ENCODE results near the gene SLC16A4.
"Not testable (repeated sequence)": the region's sequence is repeated elsewhere in the genome, so short reads cannot be mapped to it uniquely, and the experiment has no call there.

The SLC16A4 gene

GRCh38 chr1:110390692-110391245, at the start of gene SLC16A4:
Gene SLC16A4 (minus strand): TSS chr1:110391026. CDS start chr1:110389323, 1,703 bp downstream.
- peak; percentile 62 for DNase-seq

GRCh38 chr1:110439873-110440272, 49.0 kb upstream of the SLC16A4 start:
- DNase-seq, result not testable (repeated sequence)

DNA sequence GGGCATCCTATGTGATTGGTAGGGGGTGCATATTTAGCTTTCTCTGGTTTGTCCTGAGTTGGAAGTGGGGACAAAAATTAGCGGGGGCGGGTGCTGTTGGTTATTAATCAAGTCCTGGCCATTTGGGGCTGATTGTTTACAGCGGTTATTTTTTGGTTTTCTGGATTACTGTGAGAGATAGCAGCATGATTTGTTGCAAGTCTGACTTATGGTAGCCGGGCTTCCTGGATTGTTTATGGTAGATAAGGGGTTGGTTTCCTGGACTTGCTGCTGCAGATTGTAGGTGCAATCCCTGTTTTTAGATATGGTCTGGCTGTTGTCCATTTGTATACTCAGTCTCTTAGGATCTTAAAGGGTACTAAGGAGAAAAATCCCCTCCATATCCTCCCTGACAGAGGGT, 48.1 kb upstream of the SLC16A4 start:
- DNase-seq, result no peak

DNA sequence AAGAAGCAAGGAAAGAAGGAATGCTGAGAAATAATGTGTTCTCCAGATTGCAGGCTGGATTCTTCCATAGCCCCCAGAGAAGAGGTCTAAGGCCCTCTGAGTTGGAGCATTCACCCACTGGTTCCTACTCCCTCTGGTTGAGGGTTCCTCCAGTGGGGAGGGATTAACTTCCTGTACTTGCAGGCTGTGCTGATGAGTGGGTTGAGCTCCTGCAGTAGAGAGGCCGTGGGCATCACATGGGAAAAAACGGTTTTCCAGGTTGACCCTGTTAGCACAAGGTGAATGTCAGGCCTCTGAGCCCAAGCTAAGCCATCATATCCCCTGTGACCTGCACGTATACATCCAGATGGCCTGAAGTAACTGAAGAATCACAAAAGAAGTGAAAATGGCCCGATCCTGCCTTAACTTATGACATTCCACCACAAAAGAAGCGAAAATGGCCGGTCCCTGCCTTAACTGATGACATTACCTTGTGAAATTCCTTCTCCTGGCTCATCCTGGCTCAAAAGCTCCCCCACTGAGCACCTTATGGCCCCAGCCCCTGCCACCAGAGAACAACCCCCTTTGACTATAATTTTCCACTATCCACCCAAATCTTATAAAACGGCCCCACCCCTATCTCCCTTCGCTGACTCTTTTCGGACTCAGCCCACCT, 46.9 kb upstream of the SLC16A4 start:
- not testable (repeated sequence) for DNase-seq

GRCh38 chr1:110436635-110437034, 45.8 kb upstream of the SLC16A4 start:
- peak; percentile 5 for DNase-seq

GRCh38 chr1:110434946-110435345, 44.1 kb upstream of the SLC16A4 start:
- DNase-seq, result no peak

DNA sequence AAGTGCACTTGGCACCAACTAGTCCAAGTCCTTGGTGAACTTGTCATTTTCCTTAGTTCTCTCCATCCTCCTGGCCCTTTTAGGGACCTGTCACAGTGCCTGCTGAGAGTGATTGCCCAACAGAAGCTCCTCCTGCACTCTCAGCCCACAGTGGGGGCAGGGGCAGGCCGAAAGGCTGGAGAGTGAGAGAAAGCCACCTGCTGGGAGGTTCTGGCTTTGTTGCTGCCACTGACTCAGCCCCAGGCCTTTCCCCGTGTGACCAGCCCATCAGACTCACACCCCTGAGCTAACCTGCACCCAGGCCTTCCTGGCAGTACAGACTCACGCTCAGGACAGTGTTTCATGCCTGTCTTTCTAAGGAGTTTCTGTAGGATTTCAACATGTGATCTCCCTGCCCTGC, 43.0 kb upstream of the SLC16A4 start:
- DNase-seq, result peak; percentile 6

- no peak for DNase-seq
These were observed 42.4 kb upstream of the SLC16A4 start for GRCh38 chr1:110433213-110433612.

DNA sequence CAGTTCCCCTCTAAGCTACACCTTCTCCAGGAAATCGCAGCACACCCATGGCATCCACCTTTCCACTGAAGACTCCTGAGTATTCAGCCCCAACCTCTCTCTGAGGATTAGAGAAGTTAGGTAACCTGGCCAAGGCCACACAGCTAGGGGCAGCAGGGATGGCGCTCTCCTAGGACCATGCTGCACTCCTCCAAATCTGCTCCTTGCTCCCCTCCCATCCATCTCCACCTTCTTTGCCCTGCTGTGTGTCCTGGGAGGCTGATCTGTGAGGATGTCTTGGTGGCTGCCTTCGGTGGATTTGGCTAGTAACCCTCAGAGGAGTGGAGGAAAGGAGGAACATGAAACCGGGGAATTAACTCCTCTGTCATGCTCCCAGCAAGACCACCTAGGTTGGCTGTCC, 40.1 kb upstream of the SLC16A4 start:
- no peak for DNase-seq

DNA sequence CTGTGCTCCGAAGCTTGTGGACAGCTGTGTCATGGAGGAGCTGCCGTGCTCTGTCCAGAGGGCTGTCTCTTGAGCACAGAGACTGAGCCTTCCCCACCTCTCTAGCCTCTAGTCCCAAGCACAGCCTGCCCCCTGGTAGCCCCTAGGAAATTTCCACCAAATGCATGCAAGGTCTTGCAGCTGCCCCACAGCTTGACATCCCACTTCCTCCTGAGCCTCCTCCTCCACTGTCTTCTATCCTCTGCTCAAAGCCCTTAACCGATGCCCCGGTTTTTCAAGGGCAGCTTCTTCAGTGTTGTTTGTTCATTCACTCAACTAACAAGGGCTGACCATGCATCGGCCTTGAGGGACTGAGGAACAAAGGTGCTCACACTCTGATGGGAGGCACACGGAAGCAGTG, 39.5 kb upstream of the SLC16A4 start:
- no peak for DNase-seq

GRCh38 chr1:110428946-110429345, 38.1 kb upstream of the SLC16A4 start:
- DNase-seq, result no peak

DNA sequence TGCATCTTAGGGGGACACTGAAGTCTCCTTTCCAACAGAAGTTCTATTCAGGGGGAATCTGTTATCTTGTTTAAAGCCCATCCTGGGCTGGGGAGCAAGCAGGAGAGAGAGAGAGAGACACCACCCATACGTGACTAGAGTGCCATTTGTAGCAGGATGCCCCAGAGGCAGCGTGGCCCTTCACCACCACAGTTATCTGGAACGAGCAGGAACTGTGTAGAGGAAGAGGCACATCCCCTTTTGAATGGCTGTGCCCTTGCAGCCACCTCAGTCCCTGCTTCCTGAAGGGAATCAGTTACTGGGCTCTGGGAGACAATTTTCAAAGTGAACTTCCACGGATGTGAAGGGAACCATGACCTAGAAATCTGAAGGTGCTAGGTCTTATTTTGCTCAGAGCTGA, 36.0 kb upstream of the SLC16A4 start:
- DNase-seq, result no peak

DNA sequence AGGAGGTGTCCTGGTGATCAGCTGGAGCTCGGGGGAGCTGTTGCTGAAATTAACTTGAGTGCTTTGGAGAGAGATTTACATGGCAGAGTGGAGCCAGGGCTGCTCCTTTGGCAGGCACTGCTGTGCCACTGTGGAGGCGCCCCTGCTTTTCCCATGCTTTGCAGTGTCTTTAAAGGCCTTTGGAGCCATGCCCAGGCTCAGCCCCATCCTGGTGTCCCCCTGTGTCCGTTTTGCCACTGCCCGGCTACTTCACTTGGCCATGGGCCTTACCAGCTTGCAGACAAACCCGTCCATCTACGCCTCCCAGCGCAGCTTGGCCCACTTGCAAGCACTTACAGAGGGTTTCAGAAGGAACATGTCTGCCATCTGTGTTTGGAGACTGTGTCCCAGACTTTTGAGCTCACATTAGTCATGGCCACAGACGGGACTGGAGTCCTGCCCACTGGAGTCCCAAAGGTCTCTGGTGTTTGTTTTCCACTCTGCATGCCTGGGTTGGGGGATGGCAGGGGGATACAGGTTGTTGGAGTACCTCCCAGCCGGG, 34.9 kb upstream of the SLC16A4 start:
- no peak for DNase-seq

GRCh38 chr1:110424699-110425611, 34.1 kb upstream of the SLC16A4 start:
- no peak for DNase-seq

DNA sequence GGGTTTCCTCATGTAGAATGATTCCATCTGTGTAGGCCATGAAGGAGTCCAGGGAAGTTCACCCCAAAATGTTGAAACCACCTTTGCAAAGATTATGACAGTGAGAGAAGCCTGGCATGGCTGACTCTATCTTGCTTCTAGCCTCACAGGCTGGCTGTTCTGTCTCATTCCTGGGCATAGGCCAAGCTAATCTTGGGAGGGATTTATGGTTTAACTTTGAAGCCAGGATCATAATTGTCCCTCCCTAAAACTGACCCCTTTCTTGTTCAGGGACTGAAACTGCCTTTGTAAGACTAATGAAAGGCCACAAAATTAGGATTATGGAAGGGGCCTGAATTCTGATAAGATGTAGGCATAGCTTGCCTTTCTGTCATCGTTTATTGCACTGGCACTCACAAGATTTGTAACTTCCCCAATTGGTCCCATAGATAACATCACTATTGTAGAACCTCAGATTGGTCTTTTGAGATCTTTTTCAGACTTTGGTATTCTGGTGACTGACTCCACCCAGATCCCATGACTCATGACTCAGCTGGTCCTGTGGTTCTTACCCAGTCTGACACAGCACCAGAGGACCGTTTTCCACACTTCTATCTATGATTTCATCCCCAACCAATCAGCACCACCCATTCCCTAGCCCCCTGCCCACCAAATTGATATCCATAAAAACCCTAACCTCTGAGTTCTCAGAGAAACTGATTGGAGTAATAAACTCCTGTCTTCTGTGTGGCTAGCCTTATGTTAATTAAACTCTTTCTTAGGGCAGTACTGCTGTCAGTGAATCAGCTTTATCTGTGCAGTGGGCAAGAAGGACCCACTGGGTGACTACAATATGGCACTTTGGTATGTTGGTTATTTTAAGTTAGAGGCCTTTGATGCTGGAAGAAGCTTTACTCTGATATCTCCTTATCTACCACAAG, 30.3 kb upstream of the SLC16A4 start:
- DNase-seq, result peak; percentile 6

GRCh38 chr1:110420023-110420662, 29.3 kb upstream of the SLC16A4 start:
- no peak for DNase-seq

DNA sequence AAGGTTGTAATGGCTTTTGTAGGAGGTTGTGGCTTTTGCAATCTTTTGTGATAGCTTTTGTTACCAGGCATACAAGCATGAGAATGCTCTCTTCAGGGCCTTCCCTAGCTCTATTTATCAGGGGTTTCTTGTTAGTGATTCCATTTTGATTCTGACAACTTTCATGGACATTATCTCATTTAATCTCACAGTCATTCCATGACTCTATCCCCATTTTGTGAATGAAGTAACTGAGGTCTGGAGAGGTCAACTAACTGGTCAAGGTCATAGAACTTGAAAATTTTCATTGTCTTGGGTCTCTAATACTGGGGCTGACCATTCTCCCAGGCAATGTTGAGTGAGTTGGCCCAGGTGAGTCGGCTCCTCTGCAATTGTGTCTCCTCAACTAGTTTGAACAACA, 27.9 kb upstream of the SLC16A4 start:
- DNase-seq, result no peak

DNA sequence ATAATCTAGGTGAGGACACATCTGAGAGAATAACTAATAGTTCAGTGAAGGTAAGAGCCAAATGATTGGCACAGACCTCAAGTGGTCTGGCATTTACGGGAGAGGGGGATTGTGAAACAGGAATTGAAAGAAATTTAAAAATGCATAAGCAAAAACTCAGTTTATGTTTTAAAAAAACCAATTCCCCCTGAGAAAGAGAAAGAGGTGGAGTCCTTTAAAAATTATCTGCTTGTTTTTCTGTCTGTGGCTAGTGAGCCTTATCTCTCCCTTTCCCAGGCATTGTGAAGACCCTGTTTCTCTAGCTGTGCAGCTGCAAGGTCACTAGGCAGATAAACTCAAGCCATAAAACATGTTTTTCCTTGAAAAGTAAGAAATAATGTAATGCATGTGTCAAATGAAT, 22.2 kb upstream of the SLC16A4 start:
- DNase-seq, result not testable (repeated sequence)

GRCh38 chr1:110412576-110412975, 21.8 kb upstream of the SLC16A4 start:
- DNase-seq, result peak; percentile 55

DNA sequence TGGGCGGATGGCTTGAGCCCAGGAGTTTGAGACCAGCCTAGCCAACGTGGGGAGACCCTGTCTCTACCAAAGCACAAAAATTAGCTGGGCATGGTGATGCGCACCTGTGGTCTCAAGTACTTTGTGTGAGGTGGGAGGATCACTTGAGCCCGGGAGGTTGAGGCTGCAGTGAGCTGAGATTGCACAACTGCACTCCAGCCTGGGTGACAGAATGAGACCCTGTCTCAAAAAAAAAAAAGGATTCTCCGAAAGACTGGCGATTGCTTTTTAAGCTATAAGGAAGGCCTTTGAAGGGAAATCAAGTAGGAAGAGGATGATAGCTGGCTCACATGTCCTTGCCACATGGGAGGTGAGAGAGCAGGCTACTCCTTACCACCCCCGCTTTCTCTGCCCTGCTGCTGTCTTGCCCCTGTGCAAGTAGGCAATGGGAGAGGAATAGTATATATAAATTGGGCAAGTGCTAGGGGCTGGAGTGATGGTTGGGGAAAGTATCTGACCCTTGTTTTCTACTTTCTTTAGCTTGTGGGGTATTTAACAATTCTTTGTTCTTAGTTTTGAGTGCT, 20.4 kb upstream of the SLC16A4 start:
- DNase-seq, result no peak

DNA sequence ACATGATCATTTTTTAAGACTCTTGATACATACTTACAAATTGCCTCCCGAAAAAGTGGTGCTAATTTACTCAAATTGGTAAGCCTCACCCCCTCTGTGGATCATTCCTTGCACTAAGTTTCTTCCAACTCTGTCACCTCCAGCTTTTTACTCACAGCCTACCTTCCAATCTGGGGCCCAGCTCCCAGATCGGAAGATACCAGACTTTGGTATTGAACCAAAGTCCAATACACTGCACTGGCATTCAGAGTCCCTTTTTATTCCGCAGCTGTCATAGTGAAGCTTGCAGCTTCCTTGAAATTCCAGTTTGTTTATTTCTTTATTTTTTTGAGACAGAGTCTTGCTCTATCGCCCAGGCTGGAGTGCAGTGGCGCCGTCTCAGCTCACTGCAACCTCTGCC, 18.5 kb upstream of the SLC16A4 start:
- DNase-seq, result no peak

- DNase-seq, result no peak
These were observed 17.7 kb upstream of the SLC16A4 start for GRCh38 chr1:110408488-110408887.

Measured in fibroblast of upper back skin (primary cell).